GM19468 (cell line): Measurements from ENCODE around the gene DIAPH3.

Experiments
- ATAC-seq: cut with Tn5 transposase; IDR thresholded peaks from one replicate; pipeline ENCODE4 v1.9.1; 2021; ENCODE audit warnings: mild to moderate bottlenecking, moderate library complexity, moderate number of reproducible peaks; ENCODE audit not compliant: unreplicated experiment; ENCODE audit errors: extremely low read depth

Gene DIAPH3

GRCh38 chr13:59888408-59888807 lies 275.3 kb downstream of the DIAPH3 start:
- ATAC-seq = no peak

GRCh38 chr13:59885076-59885475 lies 278.7 kb downstream of the DIAPH3 start:
- ATAC-seq = no peak

GRCh38 chr13:59883885-59884284 lies 279.8 kb downstream of the DIAPH3 start:
- ATAC-seq = no peak

DNA sequence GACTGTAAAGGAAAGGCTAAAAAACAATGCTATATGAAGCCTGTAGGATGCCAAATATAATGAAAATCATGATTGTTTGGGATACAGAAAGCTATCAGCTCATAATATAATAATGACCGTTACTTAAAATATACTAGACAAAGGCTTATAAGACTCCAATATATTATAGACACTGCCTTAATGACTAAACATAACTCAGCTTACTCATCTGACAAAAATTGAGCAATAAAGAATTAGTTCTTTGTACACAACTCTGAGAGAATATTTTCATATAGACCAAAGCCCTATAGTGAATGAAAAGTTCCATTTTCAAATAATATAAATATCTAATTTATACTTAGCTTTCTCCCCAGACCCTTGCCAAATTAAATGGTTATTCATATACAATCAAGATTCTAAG lies 283.3 kb downstream of the DIAPH3 start:
- no peak for ATAC-seq

- ATAC-seq = no peak
These were observed 284.4 kb downstream of the DIAPH3 start for GRCh38 chr13:59879281-59879680.

DNA sequence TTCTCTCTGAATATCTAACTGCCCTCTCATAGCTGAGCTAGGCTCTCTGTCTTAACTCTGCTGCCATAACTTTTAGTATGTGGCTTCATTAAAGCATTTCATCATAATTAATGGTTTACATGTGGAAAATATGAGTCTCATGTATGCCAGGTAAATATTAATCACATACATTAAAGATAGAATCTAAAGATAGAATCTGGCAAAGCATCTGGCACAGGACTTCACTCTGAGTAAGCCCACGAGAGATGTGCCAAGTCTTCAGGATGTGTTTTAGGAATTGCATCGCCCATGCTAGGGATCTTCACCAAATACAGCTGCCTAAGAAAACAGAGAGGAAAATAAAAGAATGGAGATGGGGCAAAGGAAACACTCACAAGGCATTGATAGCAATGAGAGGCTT lies 285.8 kb downstream of the DIAPH3 start:
- no peak for ATAC-seq

DNA sequence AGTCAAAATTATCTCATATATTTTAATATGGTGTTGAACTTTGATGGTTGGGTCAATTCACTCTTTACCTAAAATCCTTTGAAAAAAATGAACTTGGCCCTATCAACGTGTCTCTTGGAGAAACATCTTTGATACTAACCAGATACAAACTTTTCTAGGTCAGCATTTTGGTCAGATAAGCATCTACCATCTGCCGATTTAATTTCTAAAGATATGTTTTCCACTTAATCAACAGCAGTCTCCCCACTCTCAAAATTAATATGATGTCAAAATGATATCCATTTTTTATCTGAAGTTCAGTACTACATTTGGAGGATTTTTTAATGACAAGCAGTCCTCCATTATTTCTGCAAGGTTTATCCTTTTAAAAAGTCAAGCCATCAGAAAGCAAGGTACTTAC lies 288.8 kb downstream of the DIAPH3 start:
- ATAC-seq = no peak

- ATAC-seq = no peak
These were observed 289.9 kb downstream of the DIAPH3 start for GRCh38 chr13:59873856-59874255.

- ATAC-seq = no peak
These were observed 290.4 kb downstream of the DIAPH3 start for GRCh38 chr13:59873309-59873708.

GRCh38 chr13:59867867-59868266 lies 295.9 kb downstream of the DIAPH3 start:
- no peak for ATAC-seq

DNA sequence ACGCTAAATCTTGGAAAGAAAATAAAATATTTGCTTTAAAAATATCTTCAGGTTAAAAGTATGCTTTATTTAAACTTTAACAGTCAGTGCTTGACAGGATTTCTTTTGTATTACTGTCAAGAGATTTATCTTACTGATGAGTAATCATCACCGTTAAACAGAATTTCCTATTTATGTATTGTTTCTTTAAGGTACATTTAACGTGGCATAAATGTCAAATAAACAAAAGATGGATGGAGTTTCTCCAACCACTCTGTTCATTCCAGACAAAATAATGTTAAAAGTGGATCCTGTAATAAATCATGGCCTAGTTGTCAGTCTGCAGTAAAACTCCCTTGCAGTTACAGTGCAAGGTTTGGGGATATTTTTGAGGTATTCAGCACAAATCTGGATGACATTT lies 298.3 kb downstream of the DIAPH3 start:
- no peak for ATAC-seq

GRCh38 chr13:59863621-59864020 lies 300.1 kb downstream of the DIAPH3 start:
- ATAC-seq = no peak

- ATAC-seq = no peak
These were observed 302.1 kb downstream of the DIAPH3 start for GRCh38 chr13:59861676-59862075.

GRCh38 chr13:59856281-59856810 lies 307.4 kb downstream of the DIAPH3 start:
- ATAC-seq = no peak

DNA sequence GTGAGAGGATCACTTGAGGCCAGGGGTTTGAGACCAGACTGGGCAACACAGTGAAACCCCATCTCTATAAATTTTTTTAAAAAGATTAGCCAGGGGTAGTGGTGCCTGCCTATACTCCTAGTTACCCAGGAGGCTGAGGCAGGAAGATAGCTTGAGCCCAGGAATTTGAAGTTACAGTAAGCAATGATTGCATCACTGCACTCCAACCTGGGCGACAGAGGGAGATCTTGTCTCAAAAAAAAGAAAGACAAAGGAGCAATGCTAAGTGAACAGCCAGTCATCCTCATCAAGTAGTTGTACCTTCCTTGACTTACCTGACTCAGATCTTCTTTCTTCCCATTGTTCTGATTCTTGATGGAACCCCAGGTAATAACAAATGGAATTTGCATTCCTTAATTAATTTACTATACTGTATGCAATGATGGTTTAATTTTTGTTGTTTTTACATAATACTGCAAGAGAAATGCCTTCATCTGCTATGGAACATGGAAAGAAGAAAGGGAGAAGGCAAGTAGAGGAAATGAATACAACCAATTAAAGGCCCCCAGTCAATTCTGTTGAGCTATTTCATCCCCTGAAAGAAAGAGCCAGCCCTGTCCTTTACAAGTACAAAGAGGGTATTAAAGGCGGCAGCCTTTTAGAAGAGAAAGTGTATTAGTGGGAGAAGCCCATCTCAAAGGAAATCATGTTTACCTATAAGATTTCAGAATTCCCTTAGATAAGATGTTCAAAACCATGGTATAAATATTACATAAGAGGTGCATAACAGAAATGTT lies 316.7 kb downstream of the DIAPH3 start:
- ATAC-seq = no peak

- ATAC-seq = no peak
These were observed 320.7 kb downstream of the DIAPH3 start for GRCh38 chr13:59843040-59843439.

- ATAC-seq = no peak
These were observed 321.2 kb downstream of the DIAPH3 start for GRCh38 chr13:59842507-59842906.

- ATAC-seq = no peak
These were observed 324.5 kb downstream of the DIAPH3 start for GRCh38 chr13:59839186-59839585.

- no peak for ATAC-seq
These were observed 326.6 kb downstream of the DIAPH3 start for GRCh38 chr13:59837101-59837500.

- no peak for ATAC-seq
These were observed 328.2 kb downstream of the DIAPH3 start for GRCh38 chr13:59835569-59835968.

DNA sequence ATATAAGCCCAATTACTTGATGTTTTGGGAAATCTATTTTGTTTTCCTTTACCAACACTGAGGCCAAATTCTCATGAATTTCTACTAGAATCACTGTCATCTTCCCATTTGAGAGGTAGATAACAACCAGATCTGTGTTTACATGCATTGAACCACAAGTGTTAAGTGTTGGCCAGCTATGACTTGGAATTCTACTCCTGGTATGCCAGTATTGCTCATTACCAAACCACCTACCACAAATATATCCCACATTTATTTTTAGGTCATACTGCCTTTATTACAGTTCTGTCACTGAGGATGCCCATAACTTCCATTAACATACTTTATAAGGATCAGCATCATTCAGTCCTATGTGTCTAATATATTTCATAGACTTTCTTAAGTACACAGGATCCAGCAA lies 328.9 kb downstream of the DIAPH3 start:
- ATAC-seq = no peak

DNA sequence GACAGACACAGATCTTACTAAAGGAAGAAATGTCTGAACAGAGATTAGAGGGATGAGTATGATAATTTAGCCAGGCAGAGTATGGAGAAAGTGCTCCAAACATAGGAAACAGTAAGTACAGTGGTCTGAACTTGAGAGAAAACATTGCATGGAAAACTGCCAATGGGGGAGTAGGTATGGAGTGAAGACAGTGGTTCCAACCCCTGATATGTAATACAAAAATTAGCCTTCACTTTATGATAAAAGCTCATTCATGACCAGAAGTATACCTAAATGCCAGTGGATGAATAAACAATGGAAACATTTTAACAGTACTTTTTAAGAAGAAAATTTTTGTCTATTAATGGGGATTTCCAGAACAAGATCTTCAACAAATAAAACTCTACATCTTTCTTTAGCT lies 334.0 kb downstream of the DIAPH3 start:
- ATAC-seq = no peak
